ENCODE data around the gene JTB.
"Not testable (repeated sequence)": the region's sequence is repeated elsewhere in the genome, so short reads cannot be mapped to it uniquely, and the experiment has no call there.

Gene JTB

GRCh38 chr1:153977250-153978240 lies at the start of gene JTB:
TSS of gene JTB (minus strand) at chr1:153977674. CDS start at chr1:153977252, 422 bp downstream.
- peak; percentile 95 for DNase-seq (ENCODE audit: low read depth)

GRCh38 chr1:154019940-154020339 lies 42.5 kb upstream of the JTB start:
- Histone ChIP-seq H3K9me3 (ENCODE audit: control insufficient read depth, low read length) (no peaks in the 10 kb centered on the region), H3K36me3 (ENCODE audit: control insufficient read depth, insufficient read depth, low read length, severe bottlenecking) (no peaks in the 10 kb centered on the region), H3K27me3 (replicated peaks; ENCODE audit: control insufficient read depth, insufficient read depth, low read length) (no peaks in the 10 kb centered on the region), H3K9ac (ENCODE audit: low read length) (no peak overlapping the region), H3K4me3 (ENCODE audit: low read length) (no peak overlapping the region), H3K4me1 (ENCODE audit: control insufficient read depth, insufficient read depth, low read length) (no peaks in the 10 kb centered on the region)
- no peak for DNase-seq (ENCODE audit: low read depth)

More at GRCh38 chr1:153977250-153978240, at the start of gene JTB:
- Histone ChIP-seq H3K27me3 (replicated peaks; ENCODE audit: control insufficient read depth, insufficient read depth, low read length) (no peaks in the 10 kb centered on the region), H3K9ac (ENCODE audit: low read length) (peak within 1 kb of the TSS; percentile 100), H3K36me3 (ENCODE audit: control insufficient read depth, insufficient read depth, low read length, severe bottlenecking) (peaks cover 63% of the 10 kb centered on the region), H3K9me3 (ENCODE audit: control insufficient read depth, low read length) (no peaks in the 10 kb centered on the region), H3K4me1 (ENCODE audit: control insufficient read depth, insufficient read depth, low read length) (peaks cover 17% of the 10 kb centered on the region), H3K4me3 (ENCODE audit: low read length) (peak within 1 kb of the TSS; percentile 100)

- peaks cover 3% of the 10 kb centered on the region for H3K4me1 ChIP-seq (ENCODE audit: control insufficient read depth, insufficient read depth, low read length)
- no peaks in the 10 kb centered on the region for H3K9me3 ChIP-seq (ENCODE audit: control insufficient read depth, low read length)
- H3K36me3 ChIP-seq (ENCODE audit: control insufficient read depth, insufficient read depth, low read length, severe bottlenecking): no peaks in the 10 kb centered on the region
- no peak overlapping the region for H3K9ac ChIP-seq (ENCODE audit: low read length)
- no peak for DNase-seq (ENCODE audit: low read depth)
- no peaks in the 10 kb centered on the region for H3K27me3 ChIP-seq (replicated peaks; ENCODE audit: control insufficient read depth, insufficient read depth, low read length)
- H3K4me3 ChIP-seq (ENCODE audit: low read length): no peak overlapping the region
These were observed 41.8 kb upstream of the JTB start for GRCh38 chr1:154019269-154019668.

GRCh38 chr1:154014154-154014907 lies 36.9 kb upstream of the JTB start:
- Histone ChIP-seq H3K4me3 (ENCODE audit: low read length) (no peak overlapping the region), H3K36me3 (ENCODE audit: control insufficient read depth, insufficient read depth, low read length, severe bottlenecking) (no peaks in the 10 kb centered on the region), H3K4me1 (ENCODE audit: control insufficient read depth, insufficient read depth, low read length) (peaks cover 6% of the 10 kb centered on the region), H3K9me3 (ENCODE audit: control insufficient read depth, low read length) (no peaks in the 10 kb centered on the region), H3K9ac (ENCODE audit: low read length) (no peak overlapping the region), H3K27me3 (replicated peaks; ENCODE audit: control insufficient read depth, insufficient read depth, low read length) (no peaks in the 10 kb centered on the region)
- DNase-seq (ENCODE audit: low read depth): peak; percentile 63

- not testable (repeated sequence) for H3K4me1 ChIP-seq (ENCODE audit: control insufficient read depth, insufficient read depth, low read length); H3K9ac ChIP-seq (ENCODE audit: low read length); H3K36me3 ChIP-seq (ENCODE audit: control insufficient read depth, insufficient read depth, low read length, severe bottlenecking); H3K4me3 ChIP-seq (ENCODE audit: low read length); H3K27me3 ChIP-seq (replicated peaks; ENCODE audit: control insufficient read depth, insufficient read depth, low read length); H3K9me3 ChIP-seq (ENCODE audit: control insufficient read depth, low read length); DNase-seq (ENCODE audit: low read depth)
These were observed 35.1 kb upstream of the JTB start for GRCh38 chr1:154012543-154012942.

GRCh38 chr1:154012129-154012528 lies 34.7 kb upstream of the JTB start:
- H3K27me3 ChIP-seq (replicated peaks; ENCODE audit: control insufficient read depth, insufficient read depth, low read length): no peaks in the 10 kb centered on the region
- no peak overlapping the region for H3K9ac ChIP-seq (ENCODE audit: low read length)
- H3K4me1 ChIP-seq (ENCODE audit: control insufficient read depth, insufficient read depth, low read length): peaks cover 6% of the 10 kb centered on the region
- H3K9me3 ChIP-seq (ENCODE audit: control insufficient read depth, low read length): no peaks in the 10 kb centered on the region
- H3K4me3 ChIP-seq (ENCODE audit: low read length): no peak overlapping the region
- no peaks in the 10 kb centered on the region for H3K36me3 ChIP-seq (ENCODE audit: control insufficient read depth, insufficient read depth, low read length, severe bottlenecking)
- no peak for DNase-seq (ENCODE audit: low read depth)

- Histone ChIP-seq H3K36me3 (ENCODE audit: control insufficient read depth, insufficient read depth, low read length, severe bottlenecking) (no peaks in the 10 kb centered on the region), H3K27me3 (replicated peaks; ENCODE audit: control insufficient read depth, insufficient read depth, low read length) (no peaks in the 10 kb centered on the region), H3K9ac (ENCODE audit: low read length) (no peak overlapping the region), H3K4me1 (ENCODE audit: control insufficient read depth, insufficient read depth, low read length) (peaks cover 6% of the 10 kb centered on the region), H3K9me3 (ENCODE audit: control insufficient read depth, low read length) (no peaks in the 10 kb centered on the region), H3K4me3 (ENCODE audit: low read length) (no peak overlapping the region)
- peak; percentile 77 for DNase-seq (ENCODE audit: low read depth)
These were observed 28.7 kb upstream of the JTB start for GRCh38 chr1:154006136-154006535.

GRCh38 chr1:154000420-154000819 lies 22.9 kb upstream of the JTB start:
- DNase-seq (ENCODE audit: low read depth): no peak

GRCh38 chr1:153996882-153997281 lies 19.4 kb upstream of the JTB start:
- H3K4me3 ChIP-seq (ENCODE audit: low read length); H3K9me3 ChIP-seq (ENCODE audit: control insufficient read depth, low read length); DNase-seq (ENCODE audit: low read depth); H3K9ac ChIP-seq (ENCODE audit: low read length); H3K27me3 ChIP-seq (replicated peaks; ENCODE audit: control insufficient read depth, insufficient read depth, low read length): not testable (repeated sequence)
- Histone ChIP-seq H3K36me3 (ENCODE audit: control insufficient read depth, insufficient read depth, low read length, severe bottlenecking) (peaks cover 29% of the 10 kb centered on the region), H3K4me1 (ENCODE audit: control insufficient read depth, insufficient read depth, low read length) (peaks cover 14% of the 10 kb centered on the region)

More at GRCh38 chr1:154000420-154000819, 22.9 kb upstream of the JTB start:
- H3K4me1 ChIP-seq (ENCODE audit: control insufficient read depth, insufficient read depth, low read length): no peaks in the 10 kb centered on the region
- no peaks in the 10 kb centered on the region for H3K27me3 ChIP-seq (replicated peaks; ENCODE audit: control insufficient read depth, insufficient read depth, low read length)
- H3K9ac ChIP-seq (ENCODE audit: low read length): no peak overlapping the region
- H3K4me3 ChIP-seq (ENCODE audit: low read length): no peak overlapping the region
- H3K9me3 ChIP-seq (ENCODE audit: control insufficient read depth, low read length): no peaks in the 10 kb centered on the region
- peaks cover 2% of the 10 kb centered on the region for H3K36me3 ChIP-seq (ENCODE audit: control insufficient read depth, insufficient read depth, low read length, severe bottlenecking)

GRCh38 chr1:153995640-153996039 lies 18.2 kb upstream of the JTB start:
- H3K4me1 ChIP-seq (ENCODE audit: control insufficient read depth, insufficient read depth, low read length): peaks cover 22% of the 10 kb centered on the region
- no peak for DNase-seq (ENCODE audit: low read depth)
- no peaks in the 10 kb centered on the region for H3K27me3 ChIP-seq (replicated peaks; ENCODE audit: control insufficient read depth, insufficient read depth, low read length)
- no peak overlapping the region for H3K4me3 ChIP-seq (ENCODE audit: low read length)
- peaks cover 35% of the 10 kb centered on the region for H3K36me3 ChIP-seq (ENCODE audit: control insufficient read depth, insufficient read depth, low read length, severe bottlenecking)
- no peak overlapping the region for H3K9ac ChIP-seq (ENCODE audit: low read length)
- H3K9me3 ChIP-seq (ENCODE audit: control insufficient read depth, low read length): no peaks in the 10 kb centered on the region

- Histone ChIP-seq H3K4me1 (ENCODE audit: control insufficient read depth, insufficient read depth, low read length) (peaks cover 22% of the 10 kb centered on the region), H3K9ac (ENCODE audit: low read length) (no peak overlapping the region), H3K36me3 (ENCODE audit: control insufficient read depth, insufficient read depth, low read length, severe bottlenecking) (peaks cover 35% of the 10 kb centered on the region), H3K27me3 (replicated peaks; ENCODE audit: control insufficient read depth, insufficient read depth, low read length) (no peaks in the 10 kb centered on the region), H3K4me3 (ENCODE audit: low read length) (no peak overlapping the region), H3K9me3 (ENCODE audit: control insufficient read depth, low read length) (no peaks in the 10 kb centered on the region)
- DNase-seq (ENCODE audit: low read depth): no peak
These were observed 17.7 kb upstream of the JTB start for GRCh38 chr1:153995202-153995601.
